ENCODE data around the gene PPIE. TPM values are rescaled to one million over a fixed set of nuclear protein-coding genes. Genes with fewer than 3 reads are reported as not detected.
"Not testable (repeated sequence)": the region's sequence is repeated elsewhere in the genome, so short reads cannot be mapped to it uniquely, and the experiment has no call there.

PPIE gene
- total and polyA plus RNA-seq, 8 donors: 34.9 to 206 (median 48.8) TPM

GRCh38 chr1:39779137-39779536 is 40.5 kb downstream of the PPIE start:
- Histone ChIP-seq H3K9me3 (no peaks in the 10 kb centered on the region), H3K36me3 (no peaks in the 10 kb centered on the region), H3K27ac (no peak overlapping the region), H3K27me3 (no peaks in the 10 kb centered on the region), H3K4me3 (no peak overlapping the region), H3K4me1 (no peaks in the 10 kb centered on the region)
- no peak for DNase-seq
- WGBS, 5 donors: 75 to 95% (median 85%) methylated on average over 5 to 7 of the region's 7 CpGs
- TF ChIP-seq EP300 (IDR thresholded peaks at IDR 0.05) (no peak), CTCF (IDR thresholded peaks at IDR 0.05) (no peak), POLR2AphosphoS5 (IDR thresholded peaks at IDR 0.05) (no peak)
- intact Hi-C loops (cut with DNase I; ENCODE audit: low total_unique reads): no loop called here

- intact Hi-C loops (cut with DNase I; ENCODE audit: low total_unique reads): no loop called here
- WGBS, 5 donors: 88 to 93% (median 90%) methylated on average over 5 of the region's 5 CpGs
- no peaks in the 10 kb centered on the region for H3K4me1 ChIP-seq
- TF ChIP-seq POLR2A (IDR thresholded peaks at IDR 0.05) (no peak), EP300 (IDR thresholded peaks at IDR 0.05) (no peak), CTCF (IDR thresholded peaks at IDR 0.05) (no peak), POLR2AphosphoS5 (IDR thresholded peaks at IDR 0.05) (no peak)
- DNase-seq: no peak
- H3K27me3 ChIP-seq: no peaks in the 10 kb centered on the region
- H3K9me3 ChIP-seq: no peaks in the 10 kb centered on the region
- no peaks in the 10 kb centered on the region for H3K36me3 ChIP-seq
- no peak overlapping the region for H3K27ac ChIP-seq
- no peak overlapping the region for H3K4me3 ChIP-seq
Observed at GRCh38 chr1:39779821-39780220, 41.1 kb downstream of the PPIE start.

DNA sequence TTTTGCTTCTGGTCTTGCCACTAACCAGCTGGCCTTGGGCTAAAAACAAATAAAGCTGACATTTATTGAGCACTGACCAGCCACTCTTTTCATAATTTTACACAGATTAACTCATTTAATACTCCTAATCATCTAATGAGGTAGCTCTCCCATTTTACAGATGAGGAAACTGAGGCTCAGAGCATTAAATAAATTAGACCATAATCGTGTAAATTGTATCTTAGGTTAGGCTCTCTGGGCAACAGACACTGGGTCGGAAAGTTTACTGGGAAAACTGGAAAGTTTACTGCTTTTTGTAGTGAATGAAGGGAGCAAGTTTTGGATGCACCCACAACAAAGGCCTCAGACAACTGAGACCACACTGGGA is 42.6 kb downstream of the PPIE start:
- H3K4me1 ChIP-seq: no peaks in the 10 kb centered on the region
- 86 to 93% (median 89%) methylated on average over 2 of the region's 2 CpGs for WGBS, 5 donors
- TF ChIP-seq POLR2A (IDR thresholded peaks at IDR 0.05) (no peak), POLR2AphosphoS5 (IDR thresholded peaks at IDR 0.05) (no peak), EP300 (IDR thresholded peaks at IDR 0.05) (no peak), CTCF (IDR thresholded peaks at IDR 0.05) (no peak)
- H3K27ac ChIP-seq: no peak overlapping the region
- no peak overlapping the region for H3K4me3 ChIP-seq
- intact Hi-C loops (cut with DNase I; ENCODE audit: low total_unique reads): no loop called here
- no peaks in the 10 kb centered on the region for H3K27me3 ChIP-seq
- DNase-seq: no peak
- no peaks in the 10 kb centered on the region for H3K36me3 ChIP-seq
- H3K9me3 ChIP-seq: no peaks in the 10 kb centered on the region

DNA sequence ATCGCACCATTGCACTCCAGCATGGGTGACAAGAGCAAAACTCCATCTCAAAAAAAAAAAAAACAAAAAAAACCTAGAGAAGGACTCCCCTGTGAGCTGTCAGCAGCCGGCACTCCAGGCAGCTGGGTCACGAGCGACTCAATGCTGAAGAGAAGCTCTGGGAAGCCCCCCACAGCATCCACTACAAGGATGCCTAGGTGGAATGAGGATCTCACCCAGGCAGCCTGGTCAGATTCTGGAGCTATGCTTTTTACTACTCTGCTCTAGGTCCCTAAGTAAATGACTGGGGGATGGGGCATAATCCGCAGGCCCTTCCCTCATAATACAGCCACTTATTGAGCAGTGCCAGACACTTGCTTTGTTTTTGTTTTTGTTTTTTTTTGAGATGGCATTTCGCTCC is 43.4 kb downstream of the PPIE start:
- H3K4me3 ChIP-seq: no peak overlapping the region
- intact Hi-C loops (cut with DNase I; ENCODE audit: low total_unique reads): no loop called here
- no peak overlapping the region for H3K27ac ChIP-seq
- no peaks in the 10 kb centered on the region for H3K9me3 ChIP-seq
- DNase-seq: no peak
- peaks cover 0 to 5% (median 4%) of the 10 kb centered on the region in 3 donors for H3K27me3 ChIP-seq
- TF ChIP-seq EP300 (IDR thresholded peaks at IDR 0.05) (no peak), POLR2AphosphoS5 (IDR thresholded peaks at IDR 0.05) (no peak)
- 88 to 93% (median 91%) methylated on average over 6 of the region's 6 CpGs for WGBS, 5 donors
- no peaks in the 10 kb centered on the region for H3K4me1 ChIP-seq
- no peaks in the 10 kb centered on the region for H3K36me3 ChIP-seq

- H3K4me1 ChIP-seq; H3K27ac ChIP-seq; DNase-seq; H3K9me3 ChIP-seq; H3K4me3 ChIP-seq; intact Hi-C loops (cut with DNase I; ENCODE audit: low total_unique reads); H3K36me3 ChIP-seq: not testable (repeated sequence)
- 91 to 95% (median 93%) methylated on average over 10 of the region's 10 CpGs for WGBS, 5 donors
- H3K27me3 ChIP-seq: peaks cover 0 to 11% (median 7%) of the 10 kb centered on the region in 3 donors
Observed at GRCh38 chr1:39782685-39783084, 44.0 kb downstream of the PPIE start.

- H3K36me3 ChIP-seq; H3K27ac ChIP-seq; H3K4me3 ChIP-seq; H3K9me3 ChIP-seq; intact Hi-C loops (cut with DNase I; ENCODE audit: low total_unique reads); DNase-seq: not testable (repeated sequence)
- peaks cover 13 to 22% (median 18%) of the 10 kb centered on the region in 4 donors for H3K4me1 ChIP-seq
- WGBS, 5 donors: 89 to 97% (median 93%) methylated on average over 4 to 10 of the region's 12 CpGs
- peaks cover 0 to 44% (median 23%) of the 10 kb centered on the region in 3 donors for H3K27me3 ChIP-seq
Observed at GRCh38 chr1:39786303-39787107, 47.8 kb downstream of the PPIE start.

- H3K27ac ChIP-seq; DNase-seq; H3K36me3 ChIP-seq; H3K4me3 ChIP-seq; intact Hi-C loops (cut with DNase I; ENCODE audit: low total_unique reads); H3K9me3 ChIP-seq: not testable (repeated sequence)
- Histone ChIP-seq H3K4me1 (peaks cover 13 to 22% (median 18%) of the 10 kb centered on the region in 4 donors), H3K27me3 (peaks cover 0 to 47% (median 23%) of the 10 kb centered on the region in 3 donors)
- 87 to 95% (median 91%) methylated on average over 2 to 5 of the region's 5 CpGs for WGBS, 5 donors
Observed at GRCh38 chr1:39787108-39787375, 48.4 kb downstream of the PPIE start.
